HepG2 (cell line): ENCODE measurements around the gene LDAH. TPM values are rescaled to one million over a fixed set of nuclear protein-coding genes. Genes with fewer than 3 reads are reported as not detected.

Source experiments
- ARID5B ChIP-seq: IDR thresholded peaks from 2 replicates; pipeline ENCODE4 v1.4.0; 2020; ENCODE audit warnings: mild to moderate bottlenecking, missing genetic modification reagents
- DNMT1 ChIP-seq: sonication (generic); formaldehyde crosslinking; IDR thresholded peaks from 2 replicates; pipeline ENCODE4 v1.5.1; 2020; ENCODE audit warnings: mild to moderate bottlenecking, missing genetic modification reagents
- GATA4 ChIP-seq: sonication (generic); IDR thresholded peaks from 2 replicates; pipeline ENCODE4 v1.6.1; 2016; ENCODE audit warnings: antibody characterized with exemption, low read depth, borderline replicate concordance
- MED1 ChIP-seq: sonication (generic); formaldehyde crosslinking; IDR thresholded peaks from 2 replicates; pipeline ENCODE4 v1.4.0; 2020; ENCODE audit warnings: missing genetic modification reagents
- PITX1 ChIP-seq: sonication (generic); formaldehyde crosslinking; IDR thresholded peaks from 2 replicates; pipeline ENCODE4 v1.5.1; 2020; ENCODE audit warnings: mild to moderate bottlenecking, missing genetic modification reagents
- TGIF2 ChIP-seq: IDR thresholded peaks from 2 replicates; pipeline ENCODE4 v1.6.1; 2016; ENCODE audit warnings: control low read depth, missing compliant biosample characterization
- TP53 ChIP-seq: sonication (generic); formaldehyde crosslinking; conservative IDR thresholded peaks from 2 replicates; pipeline ENCODE4 v1.4.0; 2020; ENCODE audit warnings: missing genetic modification reagents
- U2AF1 ChIP-seq: fragments of 200-400 bp; formaldehyde crosslinking; optimal IDR thresholded peaks from 2 replicates; pipeline ENCODE3; 2017; ENCODE audit warnings: mild to moderate bottlenecking, low read depth, low read length
- YEATS2 ChIP-seq: sonication (generic); formaldehyde crosslinking; IDR thresholded peaks from 2 replicates; pipeline ENCODE4 v1.4.0; 2020; ENCODE audit warnings: missing genetic modification reagents, borderline replicate concordance
- ZBTB46 ChIP-seq: sonication (generic); formaldehyde crosslinking; IDR thresholded peaks from 2 replicates; pipeline ENCODE4 v1.4.0; 2020; ENCODE audit warnings: mild to moderate bottlenecking, missing genetic modification reagents, borderline replicate concordance
- ZNF260 ChIP-seq: sonication (generic); formaldehyde crosslinking; IDR thresholded peaks from 2 replicates; pipeline ENCODE4 v1.4.0; 2020; ENCODE audit warnings: missing genetic modification reagents, low read depth, mild to moderate bottlenecking, borderline replicate concordance
- ZNF337 ChIP-seq: sonication (generic); formaldehyde crosslinking; IDR thresholded peaks from 2 replicates; pipeline ENCODE4 v1.5.1; 2020; ENCODE audit warnings: missing genetic modification reagents, low read depth, mild to moderate bottlenecking, borderline replicate concordance
- ZNF790 ChIP-seq: sonication (generic); formaldehyde crosslinking; IDR thresholded peaks from 2 replicates; pipeline ENCODE4 v1.8.0; 2022; ENCODE audit warnings: missing genetic modification reagents, mild to moderate bottlenecking, borderline replicate concordance
- polyA plus RNA-seq, 8 experiments: library from polyadenylated mRNA; depleted of rRNA in 3 of 8; stranded (reverse) in 7 of 8; unstranded in 1 of 8; fragments of >200 nt; fragmentation: Illumina TruSeq in 4 of 8; extraction: Trizol in 4 of 8; gene quantifications; 2 replicates each; pipeline versions ENCODE4 v1.2.1 to v1.2.3, GENCODE V29; 2011 to 2016; ENCODE audit warnings: low read depth in 4 of 8, missing spikeins in 1 of 8, mixed read lengths in 1 of 8; ENCODE audit not compliant: insufficient read depth in 1 of 8
- total RNA-seq, 5 experiments: library from RNA; depleted of rRNA; stranded (reverse); fragments of >200 nt; fragmentation: Illumina TruSeq; extraction: Trizol; gene quantifications; 2 replicates each; pipeline ENCODE4 v1.2.3, GENCODE V29; 2016; ENCODE audit warnings: low read depth in 1 of 5

The LDAH gene
- total and polyA plus RNA-seq, 2 of the 13 experiments (the other 11 are each of a cell fraction or from before 2014, with no cell fraction given) = 28.8 to 46.2 TPM

- TF ChIP-seq ARID5B (CRISPR knock-in tag) (no peak), U2AF1 (peak; percentile 11), PITX1 (CRISPR knock-in tag) (peak; percentile 20; the same call in 1 of the 2 replicates), DNMT1 (no peak), ZNF337 (CRISPR knock-in tag) (peak; percentile 11), YEATS2 (CRISPR knock-in tag) (no peak), MED1 (CRISPR knock-in tag) (no peak), TGIF2 (no peak), ZBTB46 (CRISPR knock-in tag) (no peak), TP53 (CRISPR knock-in tag) (no peak), ZNF260 (peak; percentile 72; the same call in 1 of the 2 replicates), ZNF790 (CRISPR knock-in tag) (no peak), GATA4 (no peak)
- TF ChIP-seq, all 625 proteins: peak for 37
These were observed 172.5 kb downstream of the LDAH start (continued) for GRCh38 chr2:20650393-20650876.
